MM.1S (cell line): ENCODE measurements around the gene RGL3.

ENCODE experiments used
- DNase-seq: peaks from one replicate; pipeline ENCODE4 v3.0.0-alpha.2; 2015
- H2AFZ ChIP-seq: fragments of 300-600 bp; sonication (generic); 2 replicates; pipeline ENCODE4 v1.6.0; 2016; ENCODE audit warnings: antibody characterized with exemption, low read length
- H3F3A ChIP-seq: fragments of 300-600 bp; sonication (generic); 2 replicates; pipeline ENCODE4 v1.6.1; 2016; ENCODE audit warnings: mild to moderate bottlenecking, antibody characterized with exemption, low read length, moderate library complexity, mixed read lengths; ENCODE audit not compliant: insufficient read depth
- H3K27ac ChIP-seq: fragments of 300-600 bp; sonication (generic); 2 replicates; pipeline ENCODE4 v1.5.1; 2016; ENCODE audit warnings: mild to moderate bottlenecking, low read length
- H3K27me3 ChIP-seq: fragments of 300-600 bp; sonication (generic); replicated peaks from 2 replicates; pipeline ENCODE4 v1.6.0; 2016; ENCODE audit warnings: low read length; ENCODE audit not compliant: insufficient read depth
- H3K36me3 ChIP-seq: fragments of 300-600 bp; sonication (generic); replicated peaks from 2 replicates; pipeline ENCODE4 v1.6.1; 2016; ENCODE audit warnings: mild to moderate bottlenecking, low read length, mixed read lengths; ENCODE audit not compliant: insufficient read depth
- H3K4me1 ChIP-seq: fragments of 300-600 bp; sonication (generic); 2 replicates; pipeline ENCODE4 v1.6.1; 2016; ENCODE audit warnings: low read length, mixed read lengths
- H3K4me2 ChIP-seq: fragments of 300-600 bp; sonication (generic); 2 replicates; pipeline ENCODE4 v1.6.0; 2016; ENCODE audit warnings: low read depth, low read length
- H3K4me3 ChIP-seq: fragments of 300-600 bp; sonication (generic); 2 replicates; pipeline ENCODE4 v1.5.1; 2016; ENCODE audit warnings: low read length, mixed read lengths
- H3K79me2 ChIP-seq: fragments of 300-600 bp; sonication (generic); 2 replicates; pipeline ENCODE4 v1.6.1; 2016; ENCODE audit warnings: mixed run types, low read length, mixed read lengths
- H3K9ac ChIP-seq: fragments of 300-600 bp; sonication (generic); 2 replicates; pipeline ENCODE4 v1.6.1; 2016; ENCODE audit warnings: low read length, mixed read lengths
- H3K9me2 ChIP-seq: fragments of 300-600 bp; sonication (generic); replicated peaks from 2 replicates; pipeline ENCODE4 v1.6.1; 2016; ENCODE audit warnings: mild to moderate bottlenecking, low read length, mixed read lengths; ENCODE audit not compliant: insufficient read depth
- H3K9me3 ChIP-seq: fragments of 300-600 bp; sonication (generic); replicated peaks from 2 replicates; pipeline ENCODE4 v1.6.1; 2016; ENCODE audit warnings: mild to moderate bottlenecking, low read length, mixed read lengths; ENCODE audit not compliant: insufficient read depth
- H4K20me1 ChIP-seq: fragments of 300-600 bp; sonication (generic); 2 replicates; pipeline ENCODE4 v1.6.1; 2016; ENCODE audit warnings: mild to moderate bottlenecking, low read length, moderate library complexity, mixed read lengths; ENCODE audit not compliant: insufficient read depth
- EZH2 ChIP-seq: fragments of 300-600 bp; sonication (generic); optimal IDR thresholded peaks from 2 replicates; pipeline ENCODE3; 2017; ENCODE audit warnings: low read depth, mild to moderate bottlenecking, antibody characterized with exemption, low read length, mixed read lengths
- EZH2phosphoT487 ChIP-seq: fragments of 300-600 bp; sonication (generic); IDR thresholded peaks from 2 replicates; pipeline ENCODE4 v1.6.1; 2018; ENCODE audit warnings: antibody characterized with exemption, low read length
- TF ChIP-seq, protein P1 (sequence below): fragments of 300-600 bp; sonication (generic); IDR thresholded peaks from 2 replicates; pipeline ENCODE4 v1.5.1; 2016; ENCODE audit warnings: antibody characterized with exemption, low read length, mixed read lengths

RGL3 gene

DNA sequence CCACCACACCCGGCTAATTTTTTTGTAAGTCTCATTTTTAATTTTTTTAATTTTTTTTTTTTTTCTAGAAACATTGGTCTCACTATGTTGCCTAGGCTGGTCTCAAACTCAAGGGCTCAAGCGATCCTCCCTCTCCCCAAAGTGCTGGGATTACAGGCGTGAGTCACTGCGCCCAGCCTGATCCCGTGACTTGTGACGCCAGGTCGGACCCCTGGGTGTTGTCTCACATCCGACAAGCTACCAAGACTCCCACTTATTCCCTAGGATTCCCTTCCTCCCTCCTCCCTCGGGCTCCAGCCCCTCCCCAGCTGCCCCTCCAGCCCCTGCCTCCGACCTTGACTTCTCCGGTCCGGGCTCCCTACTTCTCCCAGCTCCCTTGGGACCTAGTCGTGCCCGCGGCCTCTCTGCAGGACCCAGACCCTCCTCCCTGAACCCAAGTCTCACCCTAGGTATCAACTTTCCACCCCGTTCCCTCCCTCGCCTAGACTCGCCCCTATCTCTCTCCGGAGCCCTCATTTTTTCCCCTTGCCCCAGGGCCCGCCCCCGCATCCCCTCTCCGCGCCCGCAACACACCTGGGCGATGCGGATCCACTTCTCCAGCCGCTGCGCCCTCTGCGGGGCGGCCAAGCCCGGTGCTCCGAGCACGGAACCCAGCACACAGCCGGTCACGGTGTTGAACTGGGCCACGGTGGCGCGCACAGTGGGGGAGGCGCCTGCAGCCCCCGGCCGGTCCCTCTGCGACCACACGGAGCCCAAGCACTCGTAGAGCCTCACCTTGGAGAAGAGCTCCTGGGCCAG lies 13.1 kb downstream of the RGL3 start:
- Histone ChIP-seq H3K27ac (no peak overlapping the region), H3K9me2 (no peaks in the 10 kb centered on the region), H3K27me3 (peaks cover 56% of the 10 kb centered on the region), H3K4me3 (no peak overlapping the region), H3K4me2 (no peak overlapping the region), H3F3A (no peaks in the 10 kb centered on the region), H3K9me3 (no peaks in the 10 kb centered on the region), H2AFZ (no peak overlapping the region), H3K4me1 (no peaks in the 10 kb centered on the region), H3K36me3 (no peaks in the 10 kb centered on the region), H3K79me2 (no peaks in the 10 kb centered on the region), H4K20me1 (no peaks in the 10 kb centered on the region), H3K9ac (no peak overlapping the region)
- DNase-seq = no peak
- no peak for TF ChIP-seq EZH2
- no peak for TF ChIP-seq EZH2phosphoT487
- TF ChIP-seq, protein P1, sequence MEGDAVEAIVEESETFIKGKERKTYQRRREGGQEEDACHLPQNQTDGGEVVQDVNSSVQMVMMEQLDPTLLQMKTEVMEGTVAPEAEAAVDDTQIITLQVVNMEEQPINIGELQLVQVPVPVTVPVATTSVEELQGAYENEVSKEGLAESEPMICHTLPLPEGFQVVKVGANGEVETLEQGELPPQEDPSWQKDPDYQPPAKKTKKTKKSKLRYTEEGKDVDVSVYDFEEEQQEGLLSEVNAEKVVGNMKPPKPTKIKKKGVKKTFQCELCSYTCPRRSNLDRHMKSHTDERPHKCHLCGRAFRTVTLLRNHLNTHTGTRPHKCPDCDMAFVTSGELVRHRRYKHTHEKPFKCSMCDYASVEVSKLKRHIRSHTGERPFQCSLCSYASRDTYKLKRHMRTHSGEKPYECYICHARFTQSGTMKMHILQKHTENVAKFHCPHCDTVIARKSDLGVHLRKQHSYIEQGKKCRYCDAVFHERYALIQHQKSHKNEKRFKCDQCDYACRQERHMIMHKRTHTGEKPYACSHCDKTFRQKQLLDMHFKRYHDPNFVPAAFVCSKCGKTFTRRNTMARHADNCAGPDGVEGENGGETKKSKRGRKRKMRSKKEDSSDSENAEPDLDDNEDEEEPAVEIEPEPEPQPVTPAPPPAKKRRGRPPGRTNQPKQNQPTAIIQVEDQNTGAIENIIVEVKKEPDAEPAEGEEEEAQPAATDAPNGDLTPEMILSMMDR = no peak

DNA sequence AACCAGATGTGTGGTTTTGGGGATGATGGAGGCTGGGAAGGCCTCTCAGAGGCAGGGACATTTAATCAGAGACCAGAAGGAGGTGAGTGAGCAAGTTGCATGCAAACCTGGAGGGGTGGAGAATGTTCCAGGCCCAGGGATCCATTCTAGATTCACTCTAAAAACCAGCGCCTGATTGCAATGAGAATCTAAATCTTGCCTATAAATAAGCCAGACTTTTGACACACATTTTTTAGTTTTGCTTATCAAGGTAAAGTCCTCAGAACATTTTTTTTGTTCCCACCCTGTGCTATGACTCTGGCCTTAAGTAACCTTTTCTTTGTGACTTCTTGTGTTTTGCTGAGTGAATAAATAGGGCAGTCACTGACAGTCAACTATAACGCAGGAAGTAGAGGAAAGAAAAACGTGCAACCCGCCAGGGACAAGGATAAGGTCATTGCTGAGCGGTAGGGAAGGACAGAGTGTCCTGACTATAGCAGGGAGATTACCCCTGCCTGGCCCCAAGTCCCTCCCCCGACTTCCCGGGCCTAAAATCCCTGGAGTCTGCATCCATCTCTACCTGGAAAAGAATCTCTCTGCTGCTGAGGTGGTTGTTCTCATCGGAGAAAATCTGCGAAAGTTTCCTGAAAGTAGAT lies 14.4 kb downstream of the RGL3 start:
- H2AFZ ChIP-seq = no peak overlapping the region
- TF ChIP-seq EZH2phosphoT487 (no peak), EZH2 (no peak)
- TF ChIP-seq, protein P1 = no peak
- no peaks in the 10 kb centered on the region for H3K79me2 ChIP-seq
- DNase-seq = no peak
- H3K9me3 ChIP-seq = no peaks in the 10 kb centered on the region
- no peaks in the 10 kb centered on the region for H3F3A ChIP-seq
- no peaks in the 10 kb centered on the region for H4K20me1 ChIP-seq
- H3K27ac ChIP-seq = no peak overlapping the region
- H3K27me3 ChIP-seq = peaks cover 51% of the 10 kb centered on the region
- no peak overlapping the region for H3K4me2 ChIP-seq
- H3K9ac ChIP-seq = no peak overlapping the region
- H3K9me2 ChIP-seq = no peaks in the 10 kb centered on the region
- no peaks in the 10 kb centered on the region for H3K4me1 ChIP-seq
- no peaks in the 10 kb centered on the region for H3K36me3 ChIP-seq
- no peak overlapping the region for H3K4me3 ChIP-seq

DNA sequence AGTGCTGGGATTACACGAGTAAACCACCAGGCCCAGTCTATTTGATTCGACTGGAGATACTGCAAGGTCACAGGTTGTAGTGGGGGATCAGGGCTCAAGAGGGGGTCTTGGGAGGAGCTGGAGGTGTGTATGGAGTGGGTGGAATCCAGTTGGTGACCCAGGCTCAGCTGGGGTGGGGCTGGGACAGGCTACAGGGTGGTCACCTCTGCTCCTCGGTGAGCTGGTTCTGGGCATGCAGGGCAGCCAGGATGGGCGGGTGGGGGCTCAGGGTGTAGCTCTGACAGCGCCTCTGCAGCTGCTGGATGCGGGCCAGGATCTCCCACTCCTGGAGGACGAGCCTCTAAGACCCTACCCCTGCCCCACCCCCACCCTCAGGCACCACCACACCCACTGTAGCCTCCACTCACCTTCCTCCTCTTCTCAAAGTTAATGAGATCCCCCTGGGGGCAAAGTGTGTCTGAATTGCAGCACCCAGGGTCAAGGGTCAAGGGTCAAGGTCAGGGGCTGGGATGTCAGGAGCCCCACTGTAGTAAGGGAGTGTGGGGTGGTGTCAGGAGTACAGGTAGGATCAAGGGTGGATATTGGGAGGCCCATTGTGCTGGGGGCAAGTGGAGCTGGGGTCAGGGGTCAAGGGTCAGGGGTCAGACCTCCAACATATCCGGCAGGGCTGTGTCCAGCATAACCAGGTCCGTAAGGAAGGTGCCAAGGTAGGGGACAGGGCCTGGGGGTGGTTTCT lies 17.1 kb downstream of the RGL3 start:
- peaks cover 45% of the 10 kb centered on the region for H3K27me3 ChIP-seq
- no peaks in the 10 kb centered on the region for H3K79me2 ChIP-seq
- TF ChIP-seq, protein P1 = no peak
- H3K4me2 ChIP-seq = no peak overlapping the region
- H3K4me3 ChIP-seq = no peak overlapping the region
- H4K20me1 ChIP-seq = no peaks in the 10 kb centered on the region
- DNase-seq = no peak
- no peak overlapping the region for H2AFZ ChIP-seq
- H3K9me2 ChIP-seq = no peaks in the 10 kb centered on the region
- no peaks in the 10 kb centered on the region for H3F3A ChIP-seq
- no peaks in the 10 kb centered on the region for H3K36me3 ChIP-seq
- no peak overlapping the region for H3K27ac ChIP-seq
- no peaks in the 10 kb centered on the region for H3K4me1 ChIP-seq
- H3K9me3 ChIP-seq = no peaks in the 10 kb centered on the region
- no peak overlapping the region for H3K9ac ChIP-seq
